Natural killer cell treated with Interleukin-12 subunit alpha and Interleukin-12 subunit beta and Interleukin-15 and Interleukin-18, amount 100 ng/mL, for 72 hours (primary cell): ENCODE results near the gene ANKRD63. TPM values are rescaled to one million over a fixed set of nuclear protein-coding genes. Genes with fewer than 3 reads are reported as not detected.

Source experiments
- ATAC-seq, 2 donors: fragments of 150-1000 bp; cut with Tn5 transposase in 1 of 2; sonication (Bioruptor Pico), chemical (Tn5 transposase) in 1 of 2; 2 replicates each; pipeline ENCODE4 v1.10.0; 2021
- DNase-seq: peaks from one replicate; pipeline ENCODE4 v3.0.0; 2022; ENCODE audit warnings: low spot score
- H3K27ac Mint-ChIP-seq, 2 donors: 1 replicate in 1 of 2; 2 replicates in 1 of 2; pipeline ENCODE4 v1.8.0; 2022; ENCODE audit warnings: mixed read lengths in 2 of 2, mild to moderate bottlenecking in 1 of 2, moderate library complexity in 1 of 2
- H3K27me3 Mint-ChIP-seq, 2 donors: 1 replicate in 1 of 2; 2 replicates in 1 of 2; pipeline ENCODE4 v1.8.0; 2022; ENCODE audit warnings: mixed read lengths in 2 of 2
- H3K36me3 Mint-ChIP-seq: one replicate; pipeline ENCODE4 v1.8.0; 2022; ENCODE audit warnings: mixed read lengths
- H3K4me1 Mint-ChIP-seq, 2 donors: 1 replicate in 1 of 2; 2 replicates in 1 of 2; pipeline ENCODE4 v1.8.0; 2022; ENCODE audit warnings: low read depth in 2 of 2, mixed read lengths in 2 of 2, mild to moderate bottlenecking in 1 of 2
- H3K4me3 Mint-ChIP-seq: one replicate; pipeline ENCODE4 v1.8.0; 2022; ENCODE audit warnings: mixed read lengths
- H3K9me3 Mint-ChIP-seq: 2 replicates; pipeline ENCODE4 v1.8.0; 2022; ENCODE audit warnings: mixed read lengths
- total RNA-seq, 2 donors: library from RNA; stranded (reverse); gene quantifications; one replicate each; pipeline ENCODE4 v1.2.3, GENCODE V29; 2022

ANKRD63 gene
- total RNA-seq, 2 donors from 2014 or later, result not detected

- no peaks in the 10 kb centered on the region for H3K9me3 Mint-ChIP-seq
- peak within 1 kb of the TSS; percentile 92 to 96 for H3K27ac Mint-ChIP-seq
- H3K36me3 Mint-ChIP-seq, result no peaks in the 10 kb centered on the region
- H3K27me3 Mint-ChIP-seq, result no peaks in the 10 kb centered on the region
- DNase-seq, result peak; percentile 72
- peak within 1 kb of the TSS; percentile 87 for H3K4me3 Mint-ChIP-seq
- ATAC-seq, result peak; percentile 81 to 85
- H3K4me1 Mint-ChIP-seq, result peaks cover 45 to 47% of the 10 kb centered on the region in 2 donors
These were observed 24.8 kb upstream of the ANKRD63 start, which contains the start of gene PLCB2 for GRCh38 chr15:40307421-40308211. Gene PLCB2, minus strand, starts transcription at chr15:40307935. Its CDS starts 263 bp downstream, at chr15:40307672.

GRCh38 chr15:40306908-40307307 is 24.0 kb upstream of the ANKRD63 start:
- Mint-ChIP-seq H3K27me3 (no peaks in the 10 kb centered on the region), H3K27ac (peak overlapping the region; percentile 92 to 96), H3K4me1 (peaks cover 39 to 44% of the 10 kb centered on the region in 2 donors), H3K36me3 (no peaks in the 10 kb centered on the region), H3K9me3 (no peaks in the 10 kb centered on the region), H3K4me3 (peak overlapping the region; percentile 87)
- DNase-seq (peak; percentile 51), ATAC-seq (peak in 1 of 2 donors; percentile 11)

- DNase-seq, result peak; percentile 57
- no peaks in the 10 kb centered on the region for H3K36me3 Mint-ChIP-seq
- no peaks in the 10 kb centered on the region for H3K9me3 Mint-ChIP-seq
- H3K27ac Mint-ChIP-seq, result peak overlapping the region; percentile 92 to 96
- peak overlapping the region; percentile 87 for H3K4me3 Mint-ChIP-seq
- H3K27me3 Mint-ChIP-seq, result no peaks in the 10 kb centered on the region
- peaks cover 39 to 44% of the 10 kb centered on the region in 2 donors for H3K4me1 Mint-ChIP-seq
- no peak for ATAC-seq
These were observed 23.5 kb upstream of the ANKRD63 start for GRCh38 chr15:40306371-40306770.

- peaks cover 6% of the 10 kb centered on the region for H3K36me3 Mint-ChIP-seq
- no peaks in the 10 kb centered on the region for H3K9me3 Mint-ChIP-seq
- no peak overlapping the region for H3K27ac Mint-ChIP-seq
- no peak overlapping the region for H3K4me3 Mint-ChIP-seq
- ATAC-seq (no peak), DNase-seq (peak; percentile 10)
- peaks cover 39 to 41% of the 10 kb centered on the region in 2 donors for H3K4me1 Mint-ChIP-seq
- no peaks in the 10 kb centered on the region for H3K27me3 Mint-ChIP-seq
These were observed 22.4 kb upstream of the ANKRD63 start for GRCh38 chr15:40305281-40305680.

- H3K27ac Mint-ChIP-seq, result peak overlapping the region in 1 of 2 donors; percentile 76
- DNase-seq (peak; percentile 34), ATAC-seq (no peak)
- peaks cover 22 to 29% of the 10 kb centered on the region in 2 donors for H3K4me1 Mint-ChIP-seq
- no peaks in the 10 kb centered on the region for H3K9me3 Mint-ChIP-seq
- no peak overlapping the region for H3K4me3 Mint-ChIP-seq
- H3K36me3 Mint-ChIP-seq, result peaks cover 14% of the 10 kb centered on the region
- no peaks in the 10 kb centered on the region for H3K27me3 Mint-ChIP-seq
These were observed 20.7 kb upstream of the ANKRD63 start for GRCh38 chr15:40303576-40303975.

GRCh38 chr15:40302981-40303380 is 20.1 kb upstream of the ANKRD63 start:
- H3K4me1 Mint-ChIP-seq, result peaks cover 18 to 27% of the 10 kb centered on the region in 2 donors
- ATAC-seq (no peak), DNase-seq (peak; percentile 22)
- no peaks in the 10 kb centered on the region for H3K9me3 Mint-ChIP-seq
- H3K27me3 Mint-ChIP-seq, result no peaks in the 10 kb centered on the region
- H3K36me3 Mint-ChIP-seq, result peaks cover 14% of the 10 kb centered on the region
- H3K4me3 Mint-ChIP-seq, result no peak overlapping the region
- no peak overlapping the region for H3K27ac Mint-ChIP-seq

- Mint-ChIP-seq H3K36me3 (peaks cover 14% of the 10 kb centered on the region), H3K27me3 (no peaks in the 10 kb centered on the region), H3K27ac (no peak overlapping the region), H3K4me3 (no peak overlapping the region), H3K4me1 (peaks cover 18 to 27% of the 10 kb centered on the region in 2 donors), H3K9me3 (no peaks in the 10 kb centered on the region)
- ATAC-seq, result no peak
- DNase-seq, result no peak
These were observed 19.5 kb upstream of the ANKRD63 start for GRCh38 chr15:40302288-40302886.

GRCh38 chr15:40301467-40302179 is 18.8 kb upstream of the ANKRD63 start:
- DNase-seq, result no peak
- H3K4me1 Mint-ChIP-seq, result peaks cover 15 to 25% of the 10 kb centered on the region in 2 donors
- no peaks in the 10 kb centered on the region for H3K27me3 Mint-ChIP-seq
- peaks cover 14% of the 10 kb centered on the region for H3K36me3 Mint-ChIP-seq
- no peaks in the 10 kb centered on the region for H3K9me3 Mint-ChIP-seq
- ATAC-seq, result no peak
- H3K4me3 Mint-ChIP-seq, result no peak overlapping the region
- H3K27ac Mint-ChIP-seq, result no peak overlapping the region

- ATAC-seq, result no peak
- peaks cover 14% of the 10 kb centered on the region for H3K36me3 Mint-ChIP-seq
- no peak overlapping the region for H3K27ac Mint-ChIP-seq
- DNase-seq, result no peak
- no peaks in the 10 kb centered on the region for H3K27me3 Mint-ChIP-seq
- no peaks in the 10 kb centered on the region for H3K9me3 Mint-ChIP-seq
- H3K4me3 Mint-ChIP-seq, result no peak overlapping the region
- peaks cover 8 to 19% of the 10 kb centered on the region in 2 donors for H3K4me1 Mint-ChIP-seq
These were observed 17.9 kb upstream of the ANKRD63 start for GRCh38 chr15:40300771-40301170.

GRCh38 chr15:40300367-40300766 is 17.5 kb upstream of the ANKRD63 start:
- no peak for DNase-seq
- Mint-ChIP-seq H3K4me1 (peaks cover 8 to 18% of the 10 kb centered on the region in 2 donors), H3K9me3 (no peaks in the 10 kb centered on the region), H3K27ac (no peak overlapping the region), H3K27me3 (no peaks in the 10 kb centered on the region), H3K4me3 (no peak overlapping the region), H3K36me3 (peaks cover 14% of the 10 kb centered on the region)
- ATAC-seq, result no peak

GRCh38 chr15:40298216-40298935 is 15.5 kb upstream of the ANKRD63 start:
- Mint-ChIP-seq H3K27ac (no peak overlapping the region), H3K9me3 (no peaks in the 10 kb centered on the region), H3K4me1 (peaks cover 0 to 3% of the 10 kb centered on the region in 2 donors), H3K36me3 (peaks cover 14% of the 10 kb centered on the region), H3K4me3 (no peak overlapping the region), H3K27me3 (no peaks in the 10 kb centered on the region)
- ATAC-seq (no peak), DNase-seq (no peak)

- H3K27ac Mint-ChIP-seq, result no peak overlapping the region
- H3K4me1 Mint-ChIP-seq, result peaks cover 0 to 2% of the 10 kb centered on the region in 2 donors
- ATAC-seq (no peak), DNase-seq (no peak)
- no peak overlapping the region for H3K4me3 Mint-ChIP-seq
- H3K9me3 Mint-ChIP-seq, result no peaks in the 10 kb centered on the region
- no peaks in the 10 kb centered on the region for H3K27me3 Mint-ChIP-seq
- peaks cover 14% of the 10 kb centered on the region for H3K36me3 Mint-ChIP-seq
These were observed 14.5 kb upstream of the ANKRD63 start for GRCh38 chr15:40297356-40297755.

GRCh38 chr15:40296561-40297230 is 13.8 kb upstream of the ANKRD63 start:
- Mint-ChIP-seq H3K9me3 (no peaks in the 10 kb centered on the region), H3K36me3 (peaks cover 14% of the 10 kb centered on the region), H3K4me3 (no peak overlapping the region), H3K27ac (no peak overlapping the region), H3K27me3 (no peaks in the 10 kb centered on the region), H3K4me1 (peaks cover 0 to 2% of the 10 kb centered on the region in 2 donors)
- no peak for ATAC-seq
- DNase-seq, result no peak
